ENCODE data around the gene ORAI1. TPM values are rescaled to one million over a fixed set of nuclear protein-coding genes. Genes with fewer than 3 reads are reported as not detected.
A peak's percentile ranks its signal among the peaks of the same experiment; 100 is the strongest.

ORAI1 gene
- total and polyA plus RNA-seq, 2 of the 13 experiments (the other 11 are each of a cell fraction or from before 2014, with no cell fraction given) = 9.2 to 17.2 TPM

GRCh38 chr12:121582583-121583333, 43.6 kb upstream of the ORAI1 start (continued):
- no peak for TF ChIP-seq ZNF770 (CRISPR knock-in tag; IDR thresholded peaks at IDR 0.05)
- no peak for TF ChIP-seq ZNF17 (CRISPR knock-in tag; IDR thresholded peaks at IDR 0.05)
- TF ChIP-seq ZFX (CRISPR knock-in tag; IDR thresholded peaks at IDR 0.05; ENCODE audit: low read depth) = 0 out of 2 replicates have a peak, but pooled peaks have one; percentile 10
- no peak for TF ChIP-seq ZNF251 (CRISPR knock-in tag; IDR thresholded peaks at IDR 0.05)
- TF ChIP-seq PRPF4 (IDR thresholded peaks at IDR 0.05; ENCODE audit: low read depth, low read length, poor library complexity, severe bottlenecking) = peak; percentile 68
- peak; percentile 83; the same call in 1 of the 2 replicates for TF ChIP-seq SOX5 (CRISPR knock-in tag; IDR thresholded peaks at IDR 0.05; ENCODE audit: borderline replicate concordance)
- TF ChIP-seq ZNF652 (CRISPR knock-in tag; IDR thresholded peaks at IDR 0.05; ENCODE audit: borderline replicate concordance, low read depth) = no peak
- TF ChIP-seq NCOA2 (CRISPR knock-in tag; IDR thresholded peaks at IDR 0.05) = peak; percentile 53; the same call in 1 of the 2 replicates
- TF ChIP-seq ZBTB3 (CRISPR knock-in tag; IDR thresholded peaks at IDR 0.05; ENCODE audit: borderline replicate concordance, low read depth) = no peak
- TF ChIP-seq ZNF781 (CRISPR knock-in tag; IDR thresholded peaks at IDR 0.05; ENCODE audit: borderline replicate concordance, not compliant biosample characterization) = no peak
- TF ChIP-seq PPARG (CRISPR knock-in tag; conservative IDR thresholded peaks at IDR 0.05) = peak; percentile 55; the same call in 1 of the 2 replicates
- no peak for TF ChIP-seq SIN3A (IDR thresholded peaks at IDR 0.05; ENCODE audit: borderline replicate concordance, low read depth, low read length)
- no peak for TF ChIP-seq ZNF558 (CRISPR knock-in tag; IDR thresholded peaks at IDR 0.05; ENCODE audit: borderline replicate concordance)
- TF ChIP-seq ZNF639 (CRISPR knock-in tag; conservative IDR thresholded peaks at IDR 0.05) = no peak
- TF ChIP-seq FOXA3 (CRISPR knock-in tag; IDR thresholded peaks at IDR 0.05) = no peak
- TF ChIP-seq CREM (IDR thresholded peaks at IDR 0.05) = peak; percentile 29; the same call in 1 of the 2 replicates
- TF ChIP-seq CREM (CRISPR knock-in tag; IDR thresholded peaks at IDR 0.05) = no peak
- no peak for TF ChIP-seq IRF2 (CRISPR knock-in tag; IDR thresholded peaks at IDR 0.05)
- no peak for TF ChIP-seq BCL3 (CRISPR knock-in tag; IDR thresholded peaks at IDR 0.05)
- no peak for TF ChIP-seq ZNF331 (CRISPR knock-in tag; IDR thresholded peaks at IDR 0.05)
- no peak for TF ChIP-seq ETS1 (CRISPR knock-in tag; IDR thresholded peaks at IDR 0.05)
- peak; percentile 43; the same call in 1 of the 2 replicates for TF ChIP-seq FOSL1 (CRISPR knock-in tag; IDR thresholded peaks at IDR 0.05; ENCODE audit: borderline replicate concordance)
- TF ChIP-seq MEF2D (CRISPR knock-in tag; IDR thresholded peaks at IDR 0.05) = 0 out of 2 replicates have a peak, but pooled peaks have one; percentile 13
- peak; percentile 65; the same call in 1 of the 2 replicates for TF ChIP-seq TBX2 (CRISPR knock-in tag; IDR thresholded peaks at IDR 0.05; ENCODE audit: borderline replicate concordance)
- no peak for TF ChIP-seq SCMH1 (CRISPR knock-in tag; IDR thresholded peaks at IDR 0.05; ENCODE audit: borderline replicate concordance)
